ENCODE measurements around the gene KRTAP10-9.
"Not testable (repeated sequence)": the region's sequence is repeated elsewhere in the genome, so short reads cannot be mapped to it uniquely, and the experiment has no call there.

The KRTAP10-9 gene

GRCh38 chr21:44643741-44644310 is 16.9 kb downstream of the KRTAP10-9 start:
- no peak for DNase-seq (ENCODE audit: low read depth)

GRCh38 chr21:44644878-44645277 is 18.0 kb downstream of the KRTAP10-9 start:
- DNase-seq (ENCODE audit: low read depth), result no peak

- not testable (repeated sequence) for DNase-seq (ENCODE audit: low read depth)
Measured at GRCh38 chr21:44646366-44647221, 19.7 kb downstream of the KRTAP10-9 start, which contains the start of gene KRTAP10-11. Gene KRTAP10-11, plus strand, starts transcription at chr21:44646414. Its CDS starts 45 bp downstream, at chr21:44646459.

- no peak for DNase-seq (ENCODE audit: low read depth)
Measured at GRCh38 chr21:44647222-44647552, 20.3 kb downstream of the KRTAP10-9 start.

GRCh38 chr21:44648557-44649311 is 21.8 kb downstream of the KRTAP10-9 start:
- no peak for DNase-seq (ENCODE audit: low read depth)

- no peak for DNase-seq (ENCODE audit: low read depth)
Measured at GRCh38 chr21:44649521-44650100, 22.7 kb downstream of the KRTAP10-9 start.

GRCh38 chr21:44650265-44650972 is 23.5 kb downstream of the KRTAP10-9 start:
- DNase-seq (ENCODE audit: low read depth), result no peak

- DNase-seq (ENCODE audit: low read depth), result no peak
Measured at GRCh38 chr21:44650973-44651675, 24.2 kb downstream of the KRTAP10-9 start.

GRCh38 chr21:44653123-44653522 is 26.2 kb downstream of the KRTAP10-9 start:
- DNase-seq (ENCODE audit: low read depth), result no peak

- peak; percentile 40 for DNase-seq (ENCODE audit: low read depth)
Measured at GRCh38 chr21:44653656-44654575, 27.0 kb downstream of the KRTAP10-9 start.

GRCh38 chr21:44654576-44655175 is 27.8 kb downstream of the KRTAP10-9 start, which contains the start of gene KRTAP12-4:
Gene KRTAP12-4, minus strand, starts transcription at chr21:44654659. Its CDS starts 45 bp downstream, at chr21:44654614.
- no peak for DNase-seq (ENCODE audit: low read depth)

GRCh38 chr21:44656868-44657267 is 30.0 kb downstream of the KRTAP10-9 start:
- no peak for DNase-seq (ENCODE audit: low read depth)

GRCh38 chr21:44657635-44658540 is 31.0 kb downstream of the KRTAP10-9 start, which contains the start of gene KRTAP12-3:
Gene KRTAP12-3, plus strand, starts transcription at chr21:44657932. Its CDS starts 48 bp downstream, at chr21:44657980.
- peak; percentile 41 for DNase-seq (ENCODE audit: low read depth)

- no peak for DNase-seq (ENCODE audit: low read depth)
Measured at GRCh38 chr21:44658541-44658910, 31.6 kb downstream of the KRTAP10-9 start.

- no peak for DNase-seq (ENCODE audit: low read depth)
Measured at GRCh38 chr21:44658913-44659595, 32.2 kb downstream of the KRTAP10-9 start.

GRCh38 chr21:44661567-44661966 is 34.7 kb downstream of the KRTAP10-9 start:
- not testable (repeated sequence) for DNase-seq (ENCODE audit: low read depth)

- no peak for DNase-seq (ENCODE audit: low read depth)
Measured at GRCh38 chr21:44664691-44665090, 37.8 kb downstream of the KRTAP10-9 start.

Data from activated T-helper 1 cell treated with Interleukin-2 at 50 U/mL for 16 hours (primary cell).